NCI-H510A (cell line): ENCODE results near the gene CNST.
"Not testable (repeated sequence)": the region's sequence is repeated elsewhere in the genome, so short reads cannot be mapped to it uniquely, and the experiment has no call there.

Source experiments
- DNase-seq: peaks from one replicate; lab custom pipeline; 2025; lab: John Stamatoyannopoulos, UW

Gene CNST

GRCh38 chr1:246709835-246710234 is 143.6 kb downstream of the CNST start:
- DNase-seq: no peak

- no peak for DNase-seq
These were observed 145.3 kb downstream of the CNST start for GRCh38 chr1:246711548-246712003.

- DNase-seq: not testable (repeated sequence)
These were observed 146.2 kb downstream of the CNST start for GRCh38 chr1:246712428-246712827.
